Liver (tissue), 3 donors: ENCODE measurements around the gene DBN1.

ENCODE experiments used
- EGR1 ChIP-seq, 2 donors: IDR thresholded peaks; 2 replicates each; pipeline ENCODE4 v1.6.1; 2016 to 2018; ENCODE audit warnings: antibody characterized with exemption in 2 of 2, low read depth in 2 of 2
- FOXA1 ChIP-seq: IDR thresholded peaks from 2 replicates; pipeline ENCODE4 v1.6.1; 2016; ENCODE audit warnings: antibody characterized with exemption
- GABPA ChIP-seq, 2 donors: IDR thresholded peaks in 1 of 2; conservative IDR thresholded peaks in 1 of 2; 2 replicates each; pipeline ENCODE4 v1.6.1; 2016; ENCODE audit warnings: antibody characterized with exemption in 2 of 2, mild to moderate bottlenecking in 1 of 2, moderate library complexity in 1 of 2
- HNF4A ChIP-seq, 2 donors: conservative IDR thresholded peaks; 2 replicates each; pipeline ENCODE4 v1.6.1; 2016; ENCODE audit warnings: antibody characterized with exemption in 2 of 2, mild to moderate bottlenecking in 2 of 2
- MAX ChIP-seq: IDR thresholded peaks from 2 replicates; pipeline ENCODE4 v1.6.1; 2016; ENCODE audit warnings: antibody characterized with exemption
- RAD21 ChIP-seq, 2 donors: IDR thresholded peaks; 2 replicates each; pipeline ENCODE4 v1.6.1; 2016; ENCODE audit warnings: antibody characterized with exemption in 2 of 2, mild to moderate bottlenecking in 2 of 2
- REST ChIP-seq: IDR thresholded peaks from 2 replicates; pipeline ENCODE4 v1.6.1; 2016; ENCODE audit warnings: antibody characterized with exemption, mild to moderate bottlenecking
- SP1 ChIP-seq: IDR thresholded peaks from 2 replicates; pipeline ENCODE4 v1.6.1; 2018; ENCODE audit warnings: antibody characterized with exemption, mild to moderate bottlenecking
- TAF1 ChIP-seq: conservative IDR thresholded peaks from 2 replicates; pipeline ENCODE4 v1.6.1; 2016; ENCODE audit warnings: antibody characterized with exemption, mild to moderate bottlenecking
- YY1 ChIP-seq: IDR thresholded peaks from 2 replicates; pipeline ENCODE4 v1.6.1; 2016; ENCODE audit warnings: antibody characterized with exemption, mild to moderate bottlenecking
- TF ChIP-seq, protein P1 (sequence below): fragments of 150-350 bp; IDR thresholded peaks from 2 replicates; pipeline ENCODE4 v1.5.1; 2017; ENCODE audit warnings: improper control_type of control experiment, low read depth, low read length; ENCODE audit not compliant: missing input control
- TF ChIP-seq, protein P2 (sequence below): IDR thresholded peaks from 2 replicates; pipeline ENCODE4 v1.6.1; 2016; ENCODE audit warnings: antibody characterized with exemption
- TF ChIP-seq, protein P3 (sequence below): IDR thresholded peaks from 2 replicates; pipeline ENCODE4 v1.6.1; 2016; ENCODE audit warnings: antibody characterized with exemption
- donor health status: healthy.
- donor health status: healthy.

- no peak for TF ChIP-seq REST
- TF ChIP-seq, protein P1, sequence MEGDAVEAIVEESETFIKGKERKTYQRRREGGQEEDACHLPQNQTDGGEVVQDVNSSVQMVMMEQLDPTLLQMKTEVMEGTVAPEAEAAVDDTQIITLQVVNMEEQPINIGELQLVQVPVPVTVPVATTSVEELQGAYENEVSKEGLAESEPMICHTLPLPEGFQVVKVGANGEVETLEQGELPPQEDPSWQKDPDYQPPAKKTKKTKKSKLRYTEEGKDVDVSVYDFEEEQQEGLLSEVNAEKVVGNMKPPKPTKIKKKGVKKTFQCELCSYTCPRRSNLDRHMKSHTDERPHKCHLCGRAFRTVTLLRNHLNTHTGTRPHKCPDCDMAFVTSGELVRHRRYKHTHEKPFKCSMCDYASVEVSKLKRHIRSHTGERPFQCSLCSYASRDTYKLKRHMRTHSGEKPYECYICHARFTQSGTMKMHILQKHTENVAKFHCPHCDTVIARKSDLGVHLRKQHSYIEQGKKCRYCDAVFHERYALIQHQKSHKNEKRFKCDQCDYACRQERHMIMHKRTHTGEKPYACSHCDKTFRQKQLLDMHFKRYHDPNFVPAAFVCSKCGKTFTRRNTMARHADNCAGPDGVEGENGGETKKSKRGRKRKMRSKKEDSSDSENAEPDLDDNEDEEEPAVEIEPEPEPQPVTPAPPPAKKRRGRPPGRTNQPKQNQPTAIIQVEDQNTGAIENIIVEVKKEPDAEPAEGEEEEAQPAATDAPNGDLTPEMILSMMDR: no peak
- TF ChIP-seq TAF1: no peak
- TF ChIP-seq, protein P2, sequence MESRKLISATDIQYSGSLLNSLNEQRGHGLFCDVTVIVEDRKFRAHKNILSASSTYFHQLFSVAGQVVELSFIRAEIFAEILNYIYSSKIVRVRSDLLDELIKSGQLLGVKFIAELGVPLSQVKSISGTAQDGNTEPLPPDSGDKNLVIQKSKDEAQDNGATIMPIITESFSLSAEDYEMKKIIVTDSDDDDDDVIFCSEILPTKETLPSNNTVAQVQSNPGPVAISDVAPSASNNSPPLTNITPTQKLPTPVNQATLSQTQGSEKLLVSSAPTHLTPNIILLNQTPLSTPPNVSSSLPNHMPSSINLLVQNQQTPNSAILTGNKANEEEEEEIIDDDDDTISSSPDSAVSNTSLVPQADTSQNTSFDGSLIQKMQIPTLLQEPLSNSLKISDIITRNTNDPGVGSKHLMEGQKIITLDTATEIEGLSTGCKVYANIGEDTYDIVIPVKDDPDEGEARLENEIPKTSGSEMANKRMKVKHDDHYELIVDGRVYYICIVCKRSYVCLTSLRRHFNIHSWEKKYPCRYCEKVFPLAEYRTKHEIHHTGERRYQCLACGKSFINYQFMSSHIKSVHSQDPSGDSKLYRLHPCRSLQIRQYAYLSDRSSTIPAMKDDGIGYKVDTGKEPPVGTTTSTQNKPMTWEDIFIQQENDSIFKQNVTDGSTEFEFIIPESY: no peak
- no peak for TF ChIP-seq EGR1 (IDR thresholded peaks at IDR 0.05; ENCODE audit: low read depth in 2 of 2)
- TF ChIP-seq RAD21 (IDR thresholded peaks at IDR 0.05): no peak
- TF ChIP-seq SP1: no peak
- TF ChIP-seq, protein P3, sequence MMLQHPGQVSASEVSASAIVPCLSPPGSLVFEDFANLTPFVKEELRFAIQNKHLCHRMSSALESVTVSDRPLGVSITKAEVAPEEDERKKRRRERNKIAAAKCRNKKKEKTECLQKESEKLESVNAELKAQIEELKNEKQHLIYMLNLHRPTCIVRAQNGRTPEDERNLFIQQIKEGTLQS: no peak
- no peak for TF ChIP-seq MAX
- no peak for TF ChIP-seq FOXA1
- TF ChIP-seq HNF4A (conservative IDR thresholded peaks at IDR 0.05): no peak
- TF ChIP-seq YY1: no peak
- no peak for TF ChIP-seq GABPA (IDR thresholded peaks at IDR 0.05 in 1 of 2, conservative IDR thresholded peaks at IDR 0.05 in 1 of 2)
Measured at GRCh38 chr5:177503351-177504085, 30.1 kb upstream of the DBN1 start.
